Endodermal cell (in vitro differentiated cells): ENCODE measurements around the gene INKA1. TPM values are rescaled to one million over a fixed set of nuclear protein-coding genes. Genes with fewer than 3 reads are reported as not detected.

Experiments
- DNase-seq: peaks from one replicate; pipeline ENCODE4 v3.0.0-alpha.2; 2017
- H3K27ac ChIP-seq: 2 replicates; pipeline ENCODE4 v1.5.1; 2013; ENCODE audit warnings: mild to moderate bottlenecking, low read depth, low read length, moderate library complexity
- H3K27me3 ChIP-seq: 2 replicates; pipeline ENCODE4 v1.6.1; 2013; ENCODE audit warnings: mild to moderate bottlenecking, low read length, moderate library complexity; ENCODE audit not compliant: insufficient read depth, control insufficient read depth, poor library complexity, severe bottlenecking
- H3K36me3 ChIP-seq: 2 replicates; pipeline ENCODE4 v1.7.0; 2013; ENCODE audit warnings: mild to moderate bottlenecking, low read length, moderate library complexity; ENCODE audit not compliant: control insufficient read depth, insufficient read depth
- H3K4me1 ChIP-seq: one replicate; pipeline ENCODE4 v1.7.0; 2013; ENCODE audit warnings: low read length; ENCODE audit not compliant: control insufficient read depth, insufficient read depth
- H3K4me3 ChIP-seq: 2 replicates; pipeline ENCODE4 v1.5.1; 2013; ENCODE audit warnings: mild to moderate bottlenecking, low read length, moderate library complexity
- H3K9ac ChIP-seq: 2 replicates; pipeline ENCODE4 v1.6.1; 2013; ENCODE audit warnings: mild to moderate bottlenecking, low read length, moderate library complexity; ENCODE audit not compliant: poor library complexity, severe bottlenecking; ENCODE audit errors: extremely low read depth
- H3K9me3 ChIP-seq: 2 replicates; pipeline ENCODE4 v1.6.1; 2013; ENCODE audit warnings: mild to moderate bottlenecking, low read length, moderate library complexity; ENCODE audit not compliant: control insufficient read depth
- H3K27ac Mint-ChIP-seq: 2 replicates; pipeline ENCODE4 v1.8.0; 2020; ENCODE audit warnings: mixed read lengths
- H3K27me3 Mint-ChIP-seq: 2 replicates; pipeline ENCODE4 v1.8.0; 2021; ENCODE audit warnings: mild to moderate bottlenecking, mixed read lengths; ENCODE audit not compliant: insufficient read depth
- H3K36me3 Mint-ChIP-seq: 2 replicates; pipeline ENCODE4 v1.8.0; 2020; ENCODE audit warnings: low read depth, mixed read lengths
- H3K4me1 Mint-ChIP-seq: 2 replicates; pipeline ENCODE4 v1.8.0; 2020; ENCODE audit warnings: mixed read lengths
- H3K4me3 Mint-ChIP-seq: 2 replicates; pipeline ENCODE4 v1.8.0; 2020; ENCODE audit warnings: mild to moderate bottlenecking, moderate library complexity, mixed read lengths
- H3K9me3 Mint-ChIP-seq: 2 replicates; pipeline ENCODE4 v1.8.0; 2020; ENCODE audit warnings: mild to moderate bottlenecking, mixed read lengths
- WGBS, 2 experiments: methylation state at CpG; one replicate each; pipeline versions ENCODE4 v1.1.5 to v1.1.7; 2013; ENCODE audit warnings: missing lambda C conversion rate in 2 of 2, mixed read lengths in 1 of 2; ENCODE audit not compliant: insufficient coverage in 1 of 2, insufficient read length in 1 of 2; 5-methylcytosine and 5-hydroxymethylcytosine counted together
- total RNA-seq, 2 donors: library from RNA; stranded (reverse); fragmentation: NEBNext Ultra II Directional in 1 of 2; extraction: Animal tissue kit (Norgen Biotek cat#: 25700) in 1 of 2; gene quantifications; 2 replicates in 1 of 2; 3 replicates in 1 of 2; pipeline ENCODE4 v1.2.1, GENCODE V29; 2021
- TF ChIP-seq, protein P1 (sequence below): fragments of 200-600 bp; sonication (generic); conservative IDR thresholded peaks from 2 replicates; pipeline ENCODE4 v1.5.0; 2021; ENCODE audit warnings: antibody characterized with exemption, mild to moderate bottlenecking

INKA1 gene
- total RNA-seq, 2 donors from 2014 or later, result not detected

DNA sequence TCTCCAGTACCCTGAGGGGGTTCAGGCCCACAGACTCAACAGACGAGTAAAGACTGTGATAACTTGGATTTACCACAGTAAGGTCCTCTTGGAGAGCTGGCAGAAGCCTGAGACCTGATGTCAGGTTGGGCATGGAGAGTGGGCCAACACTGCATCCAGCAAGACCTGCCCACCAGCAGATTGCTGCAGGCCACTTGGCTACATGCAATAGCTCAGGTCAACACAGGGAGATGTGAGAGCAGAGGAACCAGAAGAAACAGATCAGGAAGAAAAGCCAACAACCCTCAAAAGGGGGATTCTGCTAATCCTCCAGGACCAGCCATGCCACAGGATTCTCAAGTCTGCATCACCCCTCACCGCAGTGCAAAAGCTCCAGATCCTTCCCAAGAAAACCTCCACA, 15.0 kb upstream of the INKA1 start:
- Histone ChIP-seq H3K36me3 (peaks cover 9% of the 10 kb centered on the region), H3K27ac (no peak overlapping the region), H3K4me3 (no peak overlapping the region), H3K4me1 (no peaks in the 10 kb centered on the region), H3K27me3 (no peaks in the 10 kb centered on the region), H3K9me3 (no peaks in the 10 kb centered on the region), H3K9ac (no peak overlapping the region)
- Mint-ChIP-seq H3K27ac (no peak overlapping the region), H3K4me1 (peaks cover 4% of the 10 kb centered on the region), H3K4me3 (no peak overlapping the region), H3K36me3 (peaks cover 10% of the 10 kb centered on the region), H3K27me3 (peaks cover 8% of the 10 kb centered on the region), H3K9me3 (no peaks in the 10 kb centered on the region)
- 93 to 100% methylated on average over 1 to 2 of the region's 2 CpGs for WGBS, 2 experiments
- TF ChIP-seq, protein P1, sequence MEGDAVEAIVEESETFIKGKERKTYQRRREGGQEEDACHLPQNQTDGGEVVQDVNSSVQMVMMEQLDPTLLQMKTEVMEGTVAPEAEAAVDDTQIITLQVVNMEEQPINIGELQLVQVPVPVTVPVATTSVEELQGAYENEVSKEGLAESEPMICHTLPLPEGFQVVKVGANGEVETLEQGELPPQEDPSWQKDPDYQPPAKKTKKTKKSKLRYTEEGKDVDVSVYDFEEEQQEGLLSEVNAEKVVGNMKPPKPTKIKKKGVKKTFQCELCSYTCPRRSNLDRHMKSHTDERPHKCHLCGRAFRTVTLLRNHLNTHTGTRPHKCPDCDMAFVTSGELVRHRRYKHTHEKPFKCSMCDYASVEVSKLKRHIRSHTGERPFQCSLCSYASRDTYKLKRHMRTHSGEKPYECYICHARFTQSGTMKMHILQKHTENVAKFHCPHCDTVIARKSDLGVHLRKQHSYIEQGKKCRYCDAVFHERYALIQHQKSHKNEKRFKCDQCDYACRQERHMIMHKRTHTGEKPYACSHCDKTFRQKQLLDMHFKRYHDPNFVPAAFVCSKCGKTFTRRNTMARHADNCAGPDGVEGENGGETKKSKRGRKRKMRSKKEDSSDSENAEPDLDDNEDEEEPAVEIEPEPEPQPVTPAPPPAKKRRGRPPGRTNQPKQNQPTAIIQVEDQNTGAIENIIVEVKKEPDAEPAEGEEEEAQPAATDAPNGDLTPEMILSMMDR, result no peak
- no peak for DNase-seq

DNA sequence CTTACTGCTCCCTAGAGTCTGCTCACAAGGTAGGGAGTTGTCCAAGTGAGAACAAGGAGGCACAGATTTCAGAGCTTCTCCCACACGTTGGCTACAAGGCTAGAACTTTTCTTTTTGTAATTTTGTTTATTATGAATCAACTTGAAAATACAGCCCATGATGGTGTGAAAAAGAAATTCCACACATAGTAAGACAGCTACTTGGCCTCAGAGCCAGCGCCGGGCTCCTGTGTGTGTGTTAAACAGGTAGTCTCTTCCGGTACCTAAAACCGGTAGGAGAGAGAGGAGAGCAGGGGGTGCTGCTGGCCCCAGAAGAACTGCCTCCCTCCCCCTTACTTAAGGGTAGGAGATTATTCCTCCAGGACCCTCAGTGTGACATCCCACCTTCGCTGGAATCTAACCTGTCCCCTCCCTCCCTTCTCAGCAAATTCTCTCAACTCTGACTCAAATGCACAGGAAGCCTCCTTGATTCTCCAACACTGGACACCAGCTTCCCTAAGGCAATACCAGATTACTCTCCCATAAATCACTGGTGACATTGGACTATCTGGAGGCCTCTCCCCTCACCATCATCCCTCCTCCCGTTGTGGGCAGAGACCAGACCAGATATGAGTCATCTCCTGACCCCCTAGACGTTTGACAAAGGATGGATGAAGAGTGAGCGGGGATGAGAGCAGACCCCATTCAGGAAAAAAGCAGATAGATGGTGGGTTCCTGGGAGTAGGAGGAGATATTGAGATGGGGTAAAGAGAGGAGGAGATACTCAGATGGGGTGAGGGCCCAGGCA, 12.2 kb upstream of the INKA1 start:
- Histone ChIP-seq H3K36me3 (no peaks in the 10 kb centered on the region), H3K4me3 (no peak overlapping the region), H3K9ac (no peak overlapping the region), H3K27ac (peak overlapping the region; percentile 41), H3K4me1 (no peaks in the 10 kb centered on the region), H3K9me3 (no peaks in the 10 kb centered on the region), H3K27me3 (no peaks in the 10 kb centered on the region)
- TF ChIP-seq, protein P1, result no peak
- WGBS, 2 experiments, result 78 to 81% methylated on average over 3 to 8 of the region's 9 CpGs
- Mint-ChIP-seq H3K36me3 (no peaks in the 10 kb centered on the region), H3K9me3 (no peaks in the 10 kb centered on the region), H3K27ac (no peak overlapping the region), H3K27me3 (peaks cover 8% of the 10 kb centered on the region), H3K4me3 (no peak overlapping the region), H3K4me1 (no peaks in the 10 kb centered on the region)
- peak; percentile 38 for DNase-seq

- H3K9ac ChIP-seq, result no peak overlapping the region
- no peaks in the 10 kb centered on the region for H3K9me3 ChIP-seq
- peak overlapping the region; percentile 41 for H3K27ac ChIP-seq
- TF ChIP-seq, protein P1, result no peak
- Mint-ChIP-seq H3K9me3 (no peaks in the 10 kb centered on the region), H3K27ac (no peak overlapping the region), H3K27me3 (peaks cover 8% of the 10 kb centered on the region), H3K4me1 (no peaks in the 10 kb centered on the region), H3K4me3 (no peak overlapping the region), H3K36me3 (no peaks in the 10 kb centered on the region)
- no peak for DNase-seq
- H3K4me1 ChIP-seq, result no peaks in the 10 kb centered on the region
- H3K36me3 ChIP-seq, result no peaks in the 10 kb centered on the region
- H3K27me3 ChIP-seq, result no peaks in the 10 kb centered on the region
- no peak overlapping the region for H3K4me3 ChIP-seq
- WGBS, 2 experiments, result 87 to 92% methylated on average over 2 to 4 of the region's 4 CpGs
Measured at GRCh38 chr3:49791571-49791970, 11.5 kb upstream of the INKA1 start.
